Measurements from ENCODE around the gene CFTR.

Gene CFTR

GRCh38 chr7:117479225-117480054 is at the start of gene CFTR:
CFTR (plus strand) TSS chr7:117480025; CDS start chr7:117480095, 70 bp downstream.
- Histone ChIP-seq H3K27ac (no peak within 1 kb of the TSS), H3K4me1 (ENCODE audit: control insufficient read depth in 1 of 2, insufficient read depth in 1 of 2, low read depth in 1 of 2, low read length in 1 of 2) (no peaks in the 10 kb centered on the region), H3K9me3 (no peaks in the 10 kb centered on the region), H3K36me3 (no peaks in the 10 kb centered on the region), H3K27me3 (peaks cover 50% of the 10 kb centered on the region), H3K4me3 (ENCODE audit: low read depth in 1 of 2, low read length in 1 of 2) (no peak within 1 kb of the TSS)
- TF ChIP-seq CTCF (IDR thresholded peaks at IDR 0.05): no peak

DNA sequence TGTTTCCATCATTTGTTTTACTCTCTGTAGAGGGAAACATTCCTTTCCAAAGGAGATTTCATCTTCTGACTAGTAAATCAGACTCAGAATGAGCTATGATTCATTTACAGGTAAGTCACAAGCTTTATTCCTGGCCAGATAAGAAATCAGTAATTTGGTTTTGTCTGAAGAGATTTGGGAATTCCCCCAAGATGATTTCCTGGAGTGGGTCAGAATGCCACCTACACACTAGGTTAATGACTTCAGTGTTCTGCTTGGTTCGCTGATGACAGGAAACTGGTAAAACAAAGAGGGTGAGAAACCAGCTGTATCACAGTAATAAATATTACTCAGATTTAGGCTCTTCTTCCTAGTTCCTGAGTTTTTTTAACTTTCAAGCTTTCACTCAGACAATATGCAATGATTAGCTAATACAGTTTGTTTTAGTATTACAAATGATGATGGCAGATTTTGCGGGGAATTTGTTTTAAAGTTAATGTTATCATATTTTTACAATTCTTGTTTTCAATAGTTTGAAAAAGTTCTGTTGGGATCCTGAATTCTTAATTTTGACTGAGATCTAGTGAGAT is 44.3 kb upstream of the CFTR start:
- TF ChIP-seq CTCF (IDR thresholded peaks at IDR 0.05): no peak
- no peak overlapping the region for H3K27ac ChIP-seq
- no peaks in the 10 kb centered on the region for H3K4me1 ChIP-seq (ENCODE audit: control insufficient read depth in 1 of 2, insufficient read depth in 1 of 2, low read depth in 1 of 2, low read length in 1 of 2)

DNA sequence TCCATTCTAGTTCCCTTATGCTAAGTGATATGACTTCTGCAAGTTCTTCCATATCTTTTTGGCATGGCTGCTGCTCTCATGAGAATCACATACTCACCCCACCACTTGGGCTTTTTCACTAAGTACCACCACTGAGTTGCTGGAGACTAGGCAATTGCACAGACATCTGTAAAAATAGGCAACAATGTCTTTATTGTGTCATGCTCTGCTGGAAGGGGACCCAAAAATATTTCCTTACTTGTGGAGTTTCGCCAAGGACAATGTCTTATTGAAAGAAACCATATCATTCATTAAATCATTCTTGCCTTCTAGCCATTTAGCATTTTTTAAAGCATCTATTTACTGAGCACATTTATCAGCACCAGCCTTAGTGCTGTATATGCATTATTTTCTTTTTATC is 35.2 kb upstream of the CFTR start:
- Histone ChIP-seq H3K36me3 (no peaks in the 10 kb centered on the region), H3K9me3 (no peaks in the 10 kb centered on the region), H3K4me3 (ENCODE audit: low read depth in 1 of 2, low read length in 1 of 2) (no peak overlapping the region), H3K27me3 (no peaks in the 10 kb centered on the region), H3K27ac (no peak overlapping the region), H3K4me1 (ENCODE audit: control insufficient read depth in 1 of 2, insufficient read depth in 1 of 2, low read depth in 1 of 2, low read length in 1 of 2) (no peaks in the 10 kb centered on the region)
- TF ChIP-seq CTCF (IDR thresholded peaks at IDR 0.05): no peak

More for the DNA sequence above, 44.3 kb upstream of the CFTR start:
- Histone ChIP-seq H3K4me3 (ENCODE audit: low read depth in 1 of 2, low read length in 1 of 2) (no peak overlapping the region), H3K9me3 (no peaks in the 10 kb centered on the region), H3K36me3 (no peaks in the 10 kb centered on the region), H3K27me3 (no peaks in the 10 kb centered on the region)

GRCh38 chr7:117445206-117445605 is 34.6 kb upstream of the CFTR start:
- H3K36me3 ChIP-seq: no peaks in the 10 kb centered on the region

DNA sequence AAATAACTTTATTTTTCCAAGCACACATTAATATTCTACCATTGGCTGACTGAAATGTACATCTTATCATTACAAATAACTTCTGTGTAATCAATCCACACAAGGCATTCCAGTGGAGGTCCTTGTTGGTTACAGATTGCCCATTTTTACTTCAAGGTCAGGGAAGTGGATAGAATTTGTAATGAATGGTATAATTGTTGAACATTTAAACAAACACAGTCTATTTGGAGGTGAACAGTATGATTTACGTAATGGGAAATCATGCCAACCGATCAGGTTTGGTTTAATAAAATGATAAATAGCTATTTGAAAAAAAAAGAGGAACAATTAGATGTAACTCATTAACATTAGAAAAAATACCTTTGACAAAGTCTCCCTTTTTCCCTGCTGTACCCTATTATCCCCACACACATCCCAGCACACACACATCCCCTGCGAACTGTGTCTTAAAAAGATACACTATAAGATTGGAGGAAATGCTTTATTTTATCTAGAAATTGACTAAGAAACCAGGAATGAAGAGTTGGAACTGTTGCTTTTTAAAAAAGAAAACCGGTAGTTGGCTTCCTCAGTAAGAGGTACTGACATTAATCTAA is 33.5 kb upstream of the CFTR start:
- no peak for TF ChIP-seq CTCF (IDR thresholded peaks at IDR 0.05)
- no peaks in the 10 kb centered on the region for H3K4me1 ChIP-seq (ENCODE audit: control insufficient read depth in 1 of 2, insufficient read depth in 1 of 2, low read depth in 1 of 2, low read length in 1 of 2)
- no peaks in the 10 kb centered on the region for H3K36me3 ChIP-seq
- H3K4me3 ChIP-seq (ENCODE audit: low read depth in 1 of 2, low read length in 1 of 2): no peak overlapping the region
- H3K9me3 ChIP-seq: no peaks in the 10 kb centered on the region
- no peaks in the 10 kb centered on the region for H3K27me3 ChIP-seq
- no peak overlapping the region for H3K27ac ChIP-seq

More at GRCh38 chr7:117445206-117445605, 34.6 kb upstream of the CFTR start:
- no peaks in the 10 kb centered on the region for H3K27me3 ChIP-seq
- TF ChIP-seq CTCF (IDR thresholded peaks at IDR 0.05): no peak
- no peaks in the 10 kb centered on the region for H3K4me1 ChIP-seq (ENCODE audit: control insufficient read depth in 1 of 2, insufficient read depth in 1 of 2, low read depth in 1 of 2, low read length in 1 of 2)
- no peaks in the 10 kb centered on the region for H3K9me3 ChIP-seq
- no peak overlapping the region for H3K27ac ChIP-seq
- no peak overlapping the region for H3K4me3 ChIP-seq (ENCODE audit: low read depth in 1 of 2, low read length in 1 of 2)
